COR-L47 (cell line): Measurements from ENCODE around the gene RUFY2.
"Not testable (repeated sequence)": the region's sequence is repeated elsewhere in the genome, so short reads cannot be mapped to it uniquely, and the experiment has no call there.

Experiments used
- DNase-seq: peaks from one replicate; lab custom pipeline; 2025; lab: John Stamatoyannopoulos, UW

RUFY2 gene

GRCh38 chr10:68327889-68328786 is 78.9 kb downstream of the RUFY2 start:
- DNase-seq: no peak

GRCh38 chr10:68324396-68324795 is 82.7 kb downstream of the RUFY2 start:
- DNase-seq: not testable (repeated sequence)

GRCh38 chr10:68318331-68319059 is 88.6 kb downstream of the RUFY2 start:
- DNase-seq: no peak

GRCh38 chr10:68315582-68315981 is 91.5 kb downstream of the RUFY2 start:
- DNase-seq: no peak

- not testable (repeated sequence) for DNase-seq
Measured at GRCh38 chr10:68314930-68315329, 92.1 kb downstream of the RUFY2 start.

- no peak for DNase-seq
Measured at GRCh38 chr10:68310531-68310930, 96.5 kb downstream of the RUFY2 start.

- DNase-seq: no peak
Measured at GRCh38 chr10:68305854-68306253, 101.2 kb downstream of the RUFY2 start.

- DNase-seq: no peak
Measured at GRCh38 chr10:68303849-68304412, 103.1 kb downstream of the RUFY2 start.

- DNase-seq: no peak
Measured at GRCh38 chr10:68302871-68303270, 104.2 kb downstream of the RUFY2 start.

GRCh38 chr10:68302503-68302823 is 104.6 kb downstream of the RUFY2 start:
- DNase-seq: no peak

GRCh38 chr10:68301790-68302502 is 105.1 kb downstream of the RUFY2 start:
- DNase-seq: peak; percentile 0

GRCh38 chr10:68301301-68301700 is 105.8 kb downstream of the RUFY2 start:
- DNase-seq: no peak

GRCh38 chr10:68296843-68297663 is 110.0 kb downstream of the RUFY2 start:
- DNase-seq: no peak
